GM12874 (cell line): Measurements from ENCODE around the gene TM9SF2.

Experiments used
- TF ChIP-seq, protein P1 (sequence below): IDR thresholded peaks from 2 replicates; pipeline ENCODE4 v1.5.1; 2011; ENCODE audit warnings: low read depth, mild to moderate bottlenecking, control low read depth, low read length, moderate library complexity; ENCODE audit not compliant: insufficient read depth

Gene TM9SF2

DNA sequence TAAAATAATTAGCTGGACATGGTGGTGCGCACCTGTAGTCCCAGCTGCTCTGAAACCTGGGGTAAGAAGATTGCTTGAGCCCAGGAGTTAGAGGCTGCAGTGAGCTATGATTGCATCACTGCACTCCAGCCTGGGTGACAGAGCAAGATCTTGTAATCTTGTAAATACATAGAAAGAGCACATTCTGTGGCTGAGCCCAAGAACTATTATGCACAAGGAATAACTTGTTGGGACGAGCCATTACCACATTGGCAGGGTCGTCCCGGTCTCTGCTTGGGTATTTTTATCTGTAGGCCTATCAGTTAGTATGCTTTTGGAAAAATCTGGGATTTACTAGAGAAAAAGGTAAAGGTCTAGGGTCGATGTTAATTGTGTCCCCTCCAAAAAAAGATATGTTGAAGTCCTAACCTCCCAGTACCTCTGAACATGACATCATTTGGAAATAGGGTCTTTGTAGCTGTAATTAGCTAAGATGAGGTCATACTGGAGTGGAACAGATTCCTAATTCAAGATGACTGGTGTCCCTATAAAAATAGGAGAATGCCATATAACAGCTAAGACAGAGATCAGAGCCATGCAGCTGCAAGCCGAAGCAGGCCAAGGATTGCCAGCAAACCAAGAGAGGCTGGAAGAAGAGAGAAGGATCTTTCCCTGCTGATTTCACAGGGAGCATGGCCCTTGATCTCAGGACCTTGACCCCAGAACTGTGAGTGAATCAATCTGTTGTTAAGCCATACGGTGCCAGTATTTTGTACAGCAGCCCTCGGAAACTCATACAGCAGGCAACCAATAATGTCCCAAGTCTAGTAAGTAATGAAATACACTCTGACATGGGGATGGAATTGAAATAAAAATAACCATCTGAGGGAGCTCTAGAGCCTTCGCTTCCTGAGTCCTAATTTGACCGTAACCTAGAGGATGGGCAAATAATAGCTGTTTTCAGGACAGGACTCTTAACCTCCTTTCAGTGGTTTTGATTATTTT is 77.0 kb downstream of the TM9SF2 start:
- TF ChIP-seq, protein P1, sequence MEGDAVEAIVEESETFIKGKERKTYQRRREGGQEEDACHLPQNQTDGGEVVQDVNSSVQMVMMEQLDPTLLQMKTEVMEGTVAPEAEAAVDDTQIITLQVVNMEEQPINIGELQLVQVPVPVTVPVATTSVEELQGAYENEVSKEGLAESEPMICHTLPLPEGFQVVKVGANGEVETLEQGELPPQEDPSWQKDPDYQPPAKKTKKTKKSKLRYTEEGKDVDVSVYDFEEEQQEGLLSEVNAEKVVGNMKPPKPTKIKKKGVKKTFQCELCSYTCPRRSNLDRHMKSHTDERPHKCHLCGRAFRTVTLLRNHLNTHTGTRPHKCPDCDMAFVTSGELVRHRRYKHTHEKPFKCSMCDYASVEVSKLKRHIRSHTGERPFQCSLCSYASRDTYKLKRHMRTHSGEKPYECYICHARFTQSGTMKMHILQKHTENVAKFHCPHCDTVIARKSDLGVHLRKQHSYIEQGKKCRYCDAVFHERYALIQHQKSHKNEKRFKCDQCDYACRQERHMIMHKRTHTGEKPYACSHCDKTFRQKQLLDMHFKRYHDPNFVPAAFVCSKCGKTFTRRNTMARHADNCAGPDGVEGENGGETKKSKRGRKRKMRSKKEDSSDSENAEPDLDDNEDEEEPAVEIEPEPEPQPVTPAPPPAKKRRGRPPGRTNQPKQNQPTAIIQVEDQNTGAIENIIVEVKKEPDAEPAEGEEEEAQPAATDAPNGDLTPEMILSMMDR, result no peak

DNA sequence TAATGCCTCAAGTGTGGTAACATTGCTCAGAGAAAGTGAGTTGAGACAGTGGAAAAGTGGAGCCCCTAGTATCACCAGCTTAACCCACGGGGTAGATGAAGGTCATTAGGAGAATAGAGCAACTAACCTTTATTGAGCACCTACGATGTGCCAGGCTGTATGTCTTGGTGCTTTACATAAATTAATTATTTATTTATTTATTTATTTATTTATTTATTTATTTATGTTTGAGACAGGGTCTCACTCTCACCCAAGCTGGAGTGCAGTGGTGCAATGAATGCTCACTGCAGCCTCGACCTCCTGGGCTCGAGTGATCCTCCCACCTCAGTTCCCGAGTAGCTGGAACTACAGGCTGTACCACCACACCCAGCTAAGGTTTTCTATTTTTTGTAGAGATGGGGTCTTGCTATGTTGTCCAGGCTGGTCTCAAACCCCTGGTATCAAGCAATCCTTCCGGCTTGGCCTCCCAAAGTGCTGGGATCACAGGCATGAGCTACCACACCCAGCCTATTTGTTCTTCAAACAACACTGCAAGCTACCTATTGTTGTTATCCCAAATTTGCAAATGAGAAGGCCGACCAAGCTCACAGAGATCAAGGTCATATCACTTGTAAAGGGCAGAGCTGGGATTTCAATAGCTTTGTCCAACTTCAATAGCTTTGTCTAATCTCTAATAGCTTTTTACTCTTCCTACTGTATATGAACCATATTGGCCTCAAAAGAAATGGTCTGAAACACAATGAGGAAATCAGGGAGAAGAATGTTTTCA is 79.4 kb downstream of the TM9SF2 start:
- TF ChIP-seq, protein P1, result no peak

DNA sequence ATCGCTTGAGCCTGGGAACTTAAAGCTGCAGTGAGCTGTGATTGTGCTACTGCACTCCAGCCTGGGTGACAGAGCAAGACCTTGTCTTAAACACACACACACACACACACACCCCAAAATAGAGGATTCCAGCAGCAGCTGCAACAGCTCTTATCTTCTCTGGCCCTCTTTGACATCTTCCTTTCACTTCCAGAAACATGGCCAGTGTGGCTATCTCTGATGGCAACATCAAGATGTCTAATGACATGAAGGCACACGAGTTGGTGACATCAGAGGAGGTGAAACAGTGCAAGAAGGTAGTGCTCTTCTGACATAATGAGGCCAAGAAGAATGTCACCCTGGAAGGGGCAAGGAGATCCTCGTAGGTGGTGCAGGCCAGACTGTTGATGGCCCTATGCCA is 81.2 kb downstream of the TM9SF2 start:
- TF ChIP-seq, protein P1, result no peak

DNA sequence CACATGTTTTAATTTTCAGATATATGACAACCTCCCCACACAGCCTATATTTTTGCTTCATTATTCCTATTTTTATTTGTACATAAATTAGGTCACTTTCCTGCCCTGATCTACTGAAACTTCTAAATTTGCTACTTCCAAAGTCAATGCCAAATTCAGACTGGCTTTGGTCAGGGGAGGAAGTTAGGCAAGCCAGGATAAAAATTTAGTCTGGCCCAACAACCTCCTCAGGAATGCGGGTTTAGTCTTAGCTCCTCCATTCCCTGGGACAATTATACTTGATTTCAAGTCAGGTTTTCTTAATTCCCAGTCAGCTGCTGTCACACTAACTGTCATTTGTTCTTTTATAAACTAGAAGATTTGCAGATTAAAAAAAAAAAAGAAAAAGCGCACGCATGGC is 84.3 kb downstream of the TM9SF2 start:
- TF ChIP-seq, protein P1, result no peak

DNA sequence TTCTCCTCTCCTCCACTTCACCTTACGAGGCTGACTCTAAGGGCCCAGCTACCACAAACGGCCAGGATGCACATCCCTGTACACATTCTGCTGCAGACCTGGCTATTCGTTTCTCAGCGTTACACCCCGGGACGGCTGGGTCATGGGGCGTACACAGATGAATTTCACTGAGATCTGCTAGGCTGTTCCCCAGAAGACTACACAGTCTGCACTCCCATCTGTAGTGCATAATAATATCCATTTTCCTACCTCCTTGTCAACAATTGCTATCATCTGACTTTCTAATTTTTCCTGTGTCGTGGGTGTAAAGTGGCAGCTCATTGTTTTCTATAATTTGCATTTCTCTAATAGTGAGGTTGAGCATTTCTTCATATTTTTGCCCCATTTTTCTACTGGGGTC is 85.7 kb downstream of the TM9SF2 start:
- TF ChIP-seq, protein P1, result no peak

DNA sequence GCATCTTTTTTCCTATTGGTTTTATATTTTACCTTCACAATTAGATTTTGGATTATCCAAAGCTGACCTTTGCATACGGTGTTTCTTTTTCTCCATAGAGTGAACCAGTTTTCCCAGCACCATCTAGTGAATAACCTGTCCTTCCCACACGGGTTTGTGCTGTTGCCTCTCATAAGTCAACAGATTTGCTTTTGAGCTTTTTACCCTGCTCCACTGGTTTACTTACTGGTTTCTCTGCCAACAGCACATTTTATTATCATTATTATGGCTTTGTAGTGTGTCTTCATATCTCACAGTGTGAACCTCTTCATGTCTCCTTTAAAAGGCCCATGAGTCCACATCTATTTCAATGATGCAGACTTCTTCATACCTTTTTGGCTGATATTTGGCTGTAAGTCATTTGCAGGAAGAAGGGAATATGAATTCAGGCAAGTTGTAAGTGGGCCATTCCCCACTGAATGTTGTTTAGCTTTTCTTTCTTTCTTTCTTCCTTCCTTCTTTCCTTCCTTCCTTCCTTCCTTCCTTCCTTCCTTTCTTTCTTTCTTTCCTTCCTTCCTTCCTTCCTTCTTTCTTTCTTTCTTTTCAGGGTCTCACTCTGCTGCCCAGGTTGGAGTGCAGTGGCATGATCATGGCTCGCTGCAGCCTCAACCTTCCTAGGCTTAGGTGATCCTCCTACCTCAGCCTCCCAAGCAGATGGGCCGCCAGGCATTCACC is 86.8 kb downstream of the TM9SF2 start:
- TF ChIP-seq, protein P1, result no peak

DNA sequence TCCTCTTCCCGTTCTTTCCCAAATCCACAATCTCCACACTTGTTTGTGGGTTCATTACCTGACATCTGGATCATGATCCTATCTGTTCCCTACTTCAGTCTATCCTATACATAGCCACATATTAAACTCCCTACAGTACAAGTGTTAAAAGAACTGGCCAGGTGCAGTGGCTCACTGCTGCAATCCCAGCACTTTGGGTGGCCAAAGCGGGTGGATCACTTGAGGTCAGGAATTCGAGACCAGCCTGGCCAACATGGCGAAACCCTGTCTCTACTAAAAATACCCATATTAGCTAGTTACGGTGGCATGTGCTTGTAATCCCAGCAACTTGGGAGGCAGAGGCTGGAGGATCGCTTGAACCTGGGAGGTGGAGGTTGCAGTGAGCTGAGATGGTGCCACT is 88.3 kb downstream of the TM9SF2 start:
- TF ChIP-seq, protein P1, result no peak
